Mucosa of stomach (tissue), 1 donor: ENCODE measurements around the gene NOX3.

ENCODE experiments used
- H3K27me3 ChIP-seq: one replicate; pipeline ENCODE4 v1.7.0; 2013; ENCODE audit warnings: mild to moderate bottlenecking, low read length; ENCODE audit not compliant: control insufficient read depth, insufficient read depth
- H3K36me3 ChIP-seq: one replicate; pipeline ENCODE4 v1.7.0; 2013; ENCODE audit warnings: low read length; ENCODE audit not compliant: control insufficient read depth, insufficient read depth
- H3K4me1 ChIP-seq: one replicate; pipeline ENCODE4 v1.7.0; 2013; ENCODE audit warnings: mild to moderate bottlenecking, low read length; ENCODE audit not compliant: control insufficient read depth, insufficient read depth
- H3K4me3 ChIP-seq: one replicate; pipeline ENCODE4 v1.7.0; 2013; ENCODE audit warnings: low read length
- H3K9ac ChIP-seq: one replicate; pipeline ENCODE4 v1.7.0; 2013; ENCODE audit warnings: mild to moderate bottlenecking, low read length, moderate library complexity
- H3K9me3 ChIP-seq: one replicate; pipeline ENCODE4 v1.7.0; 2013; ENCODE audit warnings: mild to moderate bottlenecking, low read length, moderate library complexity; ENCODE audit not compliant: control insufficient read depth
- donor health status: Pancreatic carcinoma.

The NOX3 gene

DNA sequence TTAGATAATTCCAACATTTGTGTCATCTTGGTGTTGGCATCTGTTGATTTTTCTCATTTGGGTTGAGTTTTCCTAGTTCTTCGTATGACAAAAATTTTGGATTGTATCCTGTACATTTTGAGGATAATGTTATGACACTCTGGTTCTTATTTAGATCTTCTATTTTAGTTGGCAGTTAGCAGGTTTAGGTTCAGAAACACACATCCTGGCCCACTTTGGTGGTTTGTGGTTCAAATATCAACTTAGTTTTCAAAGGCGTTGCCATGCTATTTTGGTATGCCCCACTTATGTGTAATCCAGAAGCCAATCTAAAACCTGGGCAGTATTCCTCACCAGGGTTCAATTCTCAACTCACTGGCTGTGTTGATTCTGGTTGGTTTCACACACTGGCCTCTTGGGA lies 68.2 kb downstream of the NOX3 start:
- Histone ChIP-seq H3K4me3 (no peak overlapping the region), H3K9me3 (no peaks in the 10 kb centered on the region), H3K36me3 (no peaks in the 10 kb centered on the region), H3K27me3 (no peaks in the 10 kb centered on the region), H3K4me1 (no peaks in the 10 kb centered on the region), H3K9ac (no peak overlapping the region)

GRCh38 chr6:155384321-155384952 lies 71.2 kb downstream of the NOX3 start:
- no peaks in the 10 kb centered on the region for H3K27me3 ChIP-seq
- H3K36me3 ChIP-seq, result no peaks in the 10 kb centered on the region
- H3K4me1 ChIP-seq, result no peaks in the 10 kb centered on the region
- H3K9ac ChIP-seq, result no peak overlapping the region
- no peak overlapping the region for H3K4me3 ChIP-seq
- H3K9me3 ChIP-seq, result no peaks in the 10 kb centered on the region

DNA sequence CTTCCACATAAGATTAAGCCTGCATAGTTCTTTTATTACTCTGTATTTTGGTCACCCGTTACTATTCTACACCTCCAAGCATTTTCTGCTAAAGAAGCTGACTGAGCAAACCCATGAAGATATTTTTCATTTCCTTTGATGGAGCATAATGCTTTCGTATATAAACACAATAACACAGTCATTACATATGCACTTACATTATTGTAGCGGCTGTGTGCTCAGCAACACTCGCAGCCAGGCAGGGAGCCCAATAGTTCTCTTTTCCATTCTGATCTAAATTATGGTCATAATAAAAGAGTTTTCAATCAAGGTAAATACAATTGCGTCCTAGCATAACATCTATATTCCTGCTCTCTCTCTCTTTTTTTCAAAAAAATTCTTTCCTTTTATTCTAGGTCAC lies 71.7 kb downstream of the NOX3 start:
- Histone ChIP-seq H3K9me3 (no peaks in the 10 kb centered on the region), H3K4me1 (no peaks in the 10 kb centered on the region), H3K36me3 (no peaks in the 10 kb centered on the region), H3K4me3 (no peak overlapping the region), H3K27me3 (no peaks in the 10 kb centered on the region), H3K9ac (no peak overlapping the region)

- Histone ChIP-seq H3K4me3 (no peak overlapping the region), H3K9ac (no peak overlapping the region), H3K36me3 (no peaks in the 10 kb centered on the region), H3K9me3 (no peaks in the 10 kb centered on the region), H3K27me3 (no peaks in the 10 kb centered on the region), H3K4me1 (no peaks in the 10 kb centered on the region)
Observed at GRCh38 chr6:155382338-155382685, 73.3 kb downstream of the NOX3 start.

DNA sequence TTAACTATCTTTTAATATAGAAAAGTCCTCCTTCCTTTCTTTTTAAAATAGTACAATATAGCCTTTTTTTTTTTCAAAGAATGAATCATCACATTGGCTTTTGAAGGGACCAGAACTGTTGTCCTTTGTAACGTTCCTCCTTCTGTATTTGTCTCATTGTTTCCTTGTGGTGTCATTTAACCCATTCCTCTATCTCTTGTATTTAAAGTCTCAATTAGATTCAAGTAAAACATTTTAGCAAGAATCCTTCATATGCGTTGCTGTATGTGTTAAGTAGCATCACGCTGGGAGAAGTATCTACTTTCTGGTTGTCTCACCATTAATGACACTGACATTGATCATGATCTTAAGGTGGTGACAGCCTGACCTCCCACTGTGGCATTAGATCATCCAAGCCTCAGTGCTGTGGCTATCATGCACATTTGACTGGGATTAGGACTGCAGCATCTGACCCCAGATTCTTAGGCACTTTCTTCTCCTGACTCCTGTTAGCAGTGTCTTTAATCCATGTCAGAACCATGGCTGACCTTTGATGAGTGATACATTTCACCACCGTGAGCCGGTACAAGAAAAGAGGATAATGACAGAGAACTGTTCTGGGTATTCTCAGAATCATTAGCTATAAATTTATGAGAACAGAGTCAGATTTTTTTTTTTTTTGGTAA lies 73.8 kb downstream of the NOX3 start:
- no peak overlapping the region for H3K4me3 ChIP-seq
- no peaks in the 10 kb centered on the region for H3K27me3 ChIP-seq
- no peaks in the 10 kb centered on the region for H3K36me3 ChIP-seq
- H3K9me3 ChIP-seq, result no peaks in the 10 kb centered on the region
- H3K4me1 ChIP-seq, result no peaks in the 10 kb centered on the region
- H3K9ac ChIP-seq, result no peak overlapping the region

GRCh38 chr6:155380666-155381332 lies 74.8 kb downstream of the NOX3 start:
- Histone ChIP-seq H3K9me3 (no peaks in the 10 kb centered on the region), H3K9ac (no peak overlapping the region), H3K4me1 (no peaks in the 10 kb centered on the region), H3K36me3 (no peaks in the 10 kb centered on the region), H3K27me3 (no peaks in the 10 kb centered on the region), H3K4me3 (no peak overlapping the region)

DNA sequence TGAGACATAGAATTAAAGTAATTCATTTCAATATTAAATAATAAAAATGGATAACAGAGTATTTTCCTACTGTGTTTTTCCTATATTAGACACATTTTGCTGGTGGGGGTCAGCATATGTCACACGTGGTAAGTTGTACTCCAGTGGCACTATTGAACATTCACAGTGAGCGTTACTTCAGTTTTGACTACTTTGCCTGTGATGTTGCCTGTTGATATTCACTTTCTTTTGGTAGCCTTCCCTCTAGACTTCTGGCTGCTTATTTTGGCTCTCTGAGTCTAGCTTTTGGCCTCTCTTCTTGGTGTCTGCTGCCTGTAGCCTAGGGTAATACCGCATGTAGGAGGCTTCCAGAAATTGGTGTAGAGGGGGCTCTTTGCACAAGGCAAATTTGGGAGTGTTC lies 76.9 kb downstream of the NOX3 start:
- no peaks in the 10 kb centered on the region for H3K36me3 ChIP-seq
- H3K27me3 ChIP-seq, result no peaks in the 10 kb centered on the region
- H3K9ac ChIP-seq, result no peak overlapping the region
- H3K9me3 ChIP-seq, result no peaks in the 10 kb centered on the region
- H3K4me1 ChIP-seq, result no peaks in the 10 kb centered on the region
- no peak overlapping the region for H3K4me3 ChIP-seq

GRCh38 chr6:155378276-155378675 lies 77.4 kb downstream of the NOX3 start:
- no peak overlapping the region for H3K4me3 ChIP-seq
- H3K9ac ChIP-seq, result no peak overlapping the region
- no peaks in the 10 kb centered on the region for H3K36me3 ChIP-seq
- H3K9me3 ChIP-seq, result no peaks in the 10 kb centered on the region
- H3K4me1 ChIP-seq, result no peaks in the 10 kb centered on the region
- H3K27me3 ChIP-seq, result no peaks in the 10 kb centered on the region

DNA sequence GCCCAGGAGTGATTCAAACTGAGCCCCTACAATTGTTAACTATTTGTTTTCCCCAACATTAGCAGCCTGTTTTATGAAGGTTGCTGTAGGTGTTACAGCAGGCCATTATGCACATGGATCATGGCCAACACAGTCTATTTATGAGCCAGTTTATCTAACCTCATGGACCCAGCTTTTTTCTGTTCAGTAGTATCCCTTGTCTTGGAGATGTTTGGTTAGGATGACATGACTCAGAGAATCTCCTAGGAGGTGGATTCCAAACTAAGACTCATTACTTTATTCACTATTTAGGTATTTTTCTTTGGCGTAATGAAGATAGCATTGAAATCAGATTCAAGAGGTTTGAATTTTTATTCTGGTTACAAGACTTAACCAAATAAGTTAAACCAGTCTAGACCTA lies 78.6 kb downstream of the NOX3 start:
- no peaks in the 10 kb centered on the region for H3K9me3 ChIP-seq
- H3K9ac ChIP-seq, result no peak overlapping the region
- H3K4me3 ChIP-seq, result no peak overlapping the region
- H3K36me3 ChIP-seq, result no peaks in the 10 kb centered on the region
- H3K27me3 ChIP-seq, result no peaks in the 10 kb centered on the region
- H3K4me1 ChIP-seq, result no peaks in the 10 kb centered on the region

DNA sequence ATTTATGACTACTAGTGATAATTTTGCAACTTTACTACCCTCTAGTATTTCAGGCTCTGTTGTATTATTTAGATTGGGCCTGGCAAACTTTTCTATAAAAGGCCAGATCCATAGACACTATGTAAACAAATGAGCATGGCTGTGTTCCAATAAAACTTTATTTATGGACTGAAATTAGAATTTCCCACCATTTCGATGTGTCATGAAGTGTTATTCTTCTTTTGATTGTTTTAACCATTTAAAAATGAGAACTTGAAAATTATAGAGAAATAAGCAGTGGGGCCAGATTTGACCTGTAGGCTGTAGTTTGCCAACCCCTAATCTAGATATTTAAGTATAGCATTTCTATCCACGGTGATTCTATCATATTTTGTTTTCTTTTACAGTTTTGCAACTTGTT lies 79.8 kb downstream of the NOX3 start:
- no peaks in the 10 kb centered on the region for H3K9me3 ChIP-seq
- H3K27me3 ChIP-seq, result no peaks in the 10 kb centered on the region
- no peaks in the 10 kb centered on the region for H3K36me3 ChIP-seq
- H3K4me3 ChIP-seq, result no peak overlapping the region
- no peaks in the 10 kb centered on the region for H3K4me1 ChIP-seq
- H3K9ac ChIP-seq, result no peak overlapping the region

- Histone ChIP-seq H3K4me3 (no peak overlapping the region), H3K9ac (no peak overlapping the region), H3K9me3 (no peaks in the 10 kb centered on the region), H3K27me3 (no peaks in the 10 kb centered on the region), H3K36me3 (no peaks in the 10 kb centered on the region), H3K4me1 (no peaks in the 10 kb centered on the region)
Observed at GRCh38 chr6:155374681-155375080, 81.0 kb downstream of the NOX3 start.

GRCh38 chr6:155373276-155373675 lies 82.4 kb downstream of the NOX3 start:
- Histone ChIP-seq H3K4me1 (no peaks in the 10 kb centered on the region), H3K27me3 (no peaks in the 10 kb centered on the region), H3K36me3 (no peaks in the 10 kb centered on the region), H3K9me3 (no peaks in the 10 kb centered on the region), H3K9ac (no peak overlapping the region), H3K4me3 (no peak overlapping the region)
